Left renal pelvis (tissue), 4 donors: ENCODE measurements around the gene PHKA2. TPM values are rescaled to one million over a fixed set of nuclear protein-coding genes. Genes with fewer than 3 reads are reported as not detected.

Experiments used
- DNase-seq, 4 donors: peaks; one replicate each; pipeline ENCODE4 v3.0.0-alpha.2; 2013; ENCODE audit warnings: low read depth in 4 of 4, low spot score in 3 of 4
- polyA plus RNA-seq, 4 donors: library from polyadenylated mRNA; unstranded; fragments of 120-200 nt; gene quantifications; one replicate each; pipeline ENCODE4 v1.2.1, GENCODE V29; 2013; ENCODE audit not compliant: insufficient read length in 4 of 4

Gene PHKA2
- polyA plus RNA-seq, 4 donors, result 35.4 to 86.4 (median 46.9) TPM

DNA sequence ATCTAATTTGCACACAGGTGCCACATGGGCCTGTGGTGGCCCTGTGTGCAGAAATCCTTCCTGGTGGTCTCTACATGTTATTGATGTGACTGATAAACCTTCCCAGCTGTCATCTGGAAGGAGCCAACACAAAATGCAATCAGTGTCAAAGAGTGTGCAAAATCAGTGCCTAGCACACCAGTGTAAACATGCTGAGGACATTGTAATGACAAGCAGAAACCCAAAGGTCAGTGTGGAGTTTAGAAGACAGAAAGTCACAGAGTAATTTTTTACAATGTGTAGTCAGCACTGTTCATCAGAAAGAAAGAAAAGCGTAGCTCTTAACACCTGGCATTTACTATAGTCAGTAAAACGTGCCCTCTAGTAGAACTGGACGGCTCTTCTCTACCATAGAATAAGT, 50.3 kb downstream of the PHKA2 start:
- DNase-seq, result no peak

DNA sequence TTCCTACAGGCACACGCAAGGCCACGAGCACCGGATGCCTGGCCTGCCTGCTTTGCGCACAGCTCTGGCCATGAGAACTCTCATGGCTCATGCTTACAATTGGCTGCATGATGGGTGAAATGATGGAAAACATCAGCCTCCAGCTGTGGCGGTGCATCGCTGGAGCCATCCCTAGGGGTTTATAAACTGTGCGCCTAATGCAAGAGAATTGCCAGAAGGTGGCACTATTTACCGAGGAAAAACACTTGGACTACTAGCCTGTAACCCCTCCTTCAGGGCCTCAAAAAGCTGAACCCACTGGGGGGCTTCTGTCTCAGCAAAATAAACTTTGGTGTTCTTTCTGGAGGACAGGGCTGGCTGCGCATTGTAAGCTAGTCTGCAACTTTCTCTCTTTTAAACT, 51.9 kb downstream of the PHKA2 start:
- DNase-seq, result no peak

DNA sequence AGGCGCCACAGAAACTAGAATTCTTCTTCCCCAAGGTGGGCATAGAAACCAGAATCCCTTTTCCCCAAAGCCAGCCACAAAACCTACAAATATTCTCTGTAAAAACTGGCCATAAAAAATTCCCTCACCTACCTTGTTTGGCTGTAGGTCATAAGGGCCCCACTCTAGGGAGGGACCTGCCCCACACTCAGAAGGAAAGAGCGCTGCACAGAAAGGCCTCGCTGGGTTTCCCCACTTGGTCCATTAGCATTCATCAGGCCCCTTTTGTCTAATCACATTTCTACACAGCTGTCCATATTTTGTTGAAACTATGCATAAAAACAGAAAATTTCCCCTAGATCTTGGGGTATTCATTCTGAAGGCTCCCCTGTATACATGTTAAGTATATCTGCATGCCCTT, 54.1 kb downstream of the PHKA2 start:
- no peak for DNase-seq

- no peak for DNase-seq
These were observed 56.4 kb downstream of the PHKA2 start for GRCh38 chrX:18927558-18927957.

DNA sequence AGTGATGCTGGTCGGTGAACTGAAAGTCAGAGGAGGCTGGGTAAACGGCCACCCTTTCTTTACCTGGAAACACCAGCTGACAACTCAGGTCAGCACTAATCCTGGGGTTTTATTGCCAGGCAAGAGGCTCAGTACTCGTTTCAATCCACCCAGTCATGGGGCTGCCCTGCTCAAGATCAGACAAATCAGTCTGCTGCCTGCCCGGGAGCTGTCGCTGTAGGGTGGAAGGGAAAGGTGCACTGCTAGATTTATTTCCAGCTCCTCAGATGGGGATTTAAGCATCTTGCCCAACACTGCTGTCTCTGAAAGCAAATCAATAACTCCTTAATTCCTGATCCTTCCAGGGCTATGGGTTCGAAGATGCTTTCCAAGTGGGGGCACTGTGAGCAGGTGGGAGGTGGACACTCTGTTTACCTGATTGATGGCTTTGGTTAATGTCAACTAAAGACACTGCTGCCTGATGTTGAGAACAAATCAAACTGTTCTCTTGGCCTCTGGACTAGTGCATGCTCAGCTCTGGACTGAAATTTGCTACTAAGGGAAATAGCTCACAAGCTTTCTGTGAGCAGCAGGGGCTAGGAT, 59.3 kb downstream of the PHKA2 start:
- no peak for DNase-seq

GRCh38 chrX:18920566-18920965, 63.3 kb downstream of the PHKA2 start:
- no peak for DNase-seq

DNA sequence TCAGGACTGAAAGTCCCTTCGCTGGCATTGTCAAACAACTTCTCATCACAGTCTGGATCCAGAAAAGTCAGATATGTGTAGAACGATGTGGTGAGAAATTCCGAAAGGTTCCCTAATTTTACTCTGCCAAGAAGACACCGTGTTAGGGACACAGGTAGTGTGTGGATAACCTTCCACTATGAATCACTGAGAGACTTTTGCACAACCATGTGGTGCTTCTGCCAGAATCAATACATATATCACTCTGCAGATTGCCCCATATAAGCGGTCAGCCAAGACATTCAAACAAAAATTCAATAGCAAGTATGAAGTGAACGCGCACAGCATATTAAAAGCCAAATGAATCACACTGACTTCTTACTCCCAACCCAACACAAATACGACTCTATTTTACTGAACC, 63.8 kb downstream of the PHKA2 start:
- DNase-seq, result no peak

GRCh38 chrX:18917831-18918230, 66.1 kb downstream of the PHKA2 start:
- DNase-seq, result no peak

- DNase-seq, result no peak
These were observed 77.6 kb downstream of the PHKA2 start for GRCh38 chrX:18906286-18906685.

DNA sequence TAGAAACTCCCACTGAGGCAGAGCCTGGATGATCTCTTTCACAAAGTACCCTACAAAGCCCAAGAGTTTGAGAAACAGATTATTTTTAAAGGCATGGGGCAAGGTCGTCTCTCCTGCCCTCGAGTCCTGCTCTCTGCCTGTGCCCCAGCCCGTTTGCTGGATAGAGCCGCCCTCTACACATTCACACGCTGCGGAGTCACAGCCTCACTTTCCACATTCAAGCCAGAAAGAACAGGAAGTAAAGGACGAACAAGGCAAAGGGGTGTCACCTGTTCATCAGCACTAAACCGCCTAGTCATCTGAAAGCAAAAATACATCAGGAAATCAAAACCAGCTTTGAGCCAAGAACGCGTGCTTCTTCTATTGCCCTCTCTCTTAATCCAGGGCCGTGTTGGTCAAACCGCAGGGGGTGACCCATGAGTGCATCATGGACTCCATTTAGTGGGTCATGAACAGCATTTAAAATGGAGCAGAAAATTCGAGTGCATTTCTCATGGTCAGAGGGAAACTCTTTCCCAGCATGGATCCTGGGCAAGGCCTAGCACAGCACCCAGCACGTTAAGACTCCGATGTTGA, 83.4 kb downstream of the PHKA2 start:
- no peak for DNase-seq

DNA sequence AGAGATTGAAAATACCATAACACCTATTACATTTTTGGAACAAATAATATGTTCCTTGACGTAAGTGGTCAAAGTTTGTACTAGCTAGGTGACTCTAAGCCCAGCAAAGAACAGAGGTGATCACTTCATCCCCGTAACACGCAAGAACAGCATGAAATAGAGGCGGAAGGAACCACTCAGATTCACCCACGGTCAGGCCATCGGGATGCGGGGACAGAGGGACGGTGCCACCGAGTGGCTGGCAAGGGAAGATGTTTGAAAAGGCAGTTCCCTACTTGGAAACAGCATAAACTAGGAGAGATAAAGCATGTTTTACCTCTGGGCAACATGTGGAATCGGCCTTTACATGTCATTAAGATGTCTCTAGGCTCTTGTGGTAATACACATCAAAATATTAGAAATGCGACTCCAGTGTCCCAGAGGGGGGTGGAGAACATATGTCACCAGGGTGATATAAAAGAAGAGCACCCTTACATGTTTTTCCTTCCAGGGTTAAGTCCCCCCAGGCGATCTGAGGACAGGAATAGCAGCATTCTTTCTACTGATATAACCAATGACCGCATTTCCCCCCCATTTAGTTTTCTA, 84.0 kb downstream of the PHKA2 start:
- no peak for DNase-seq

GRCh38 chrX:18898492-18898891, 85.4 kb downstream of the PHKA2 start:
- no peak for DNase-seq

DNA sequence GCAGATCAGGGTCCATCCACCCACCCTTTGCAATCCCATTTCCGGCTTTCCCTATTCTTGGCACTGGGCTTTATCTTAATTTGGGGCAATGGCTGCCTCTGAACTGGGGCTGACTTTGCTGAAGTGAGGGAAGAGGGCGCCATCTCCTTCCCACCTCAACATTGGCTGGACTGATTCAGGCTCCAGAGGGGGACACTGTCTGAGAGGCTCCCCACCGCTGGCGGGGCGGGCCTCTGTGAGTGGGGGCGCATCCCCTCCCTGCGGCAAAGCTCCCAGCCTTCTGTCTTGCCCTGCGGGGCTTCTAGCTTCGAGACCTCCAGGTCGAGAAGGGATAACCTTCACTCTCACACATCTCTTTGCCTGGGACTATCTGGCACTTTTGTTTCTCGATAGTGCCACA, 85.8 kb downstream of the PHKA2 start:
- no peak for DNase-seq

DNA sequence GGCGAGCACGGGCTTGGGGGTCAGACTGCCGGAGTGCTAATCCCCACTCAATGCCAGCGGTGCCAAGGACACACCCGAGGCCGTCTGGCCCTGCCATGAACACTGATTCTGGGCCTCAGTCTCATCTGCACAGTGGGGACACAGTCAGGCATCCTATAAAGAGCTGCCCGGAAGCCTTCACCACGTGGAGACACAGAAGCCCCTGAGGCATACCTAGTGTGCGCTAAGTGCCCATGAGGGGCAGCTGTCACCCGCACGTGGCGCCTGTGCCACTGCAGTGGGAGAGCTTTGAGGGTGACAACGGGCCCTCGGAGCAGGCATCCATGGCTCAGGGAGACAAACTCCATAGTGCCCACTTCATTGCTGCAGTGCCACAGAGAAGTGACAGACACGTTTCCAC, 86.3 kb downstream of the PHKA2 start:
- no peak for DNase-seq

DNA sequence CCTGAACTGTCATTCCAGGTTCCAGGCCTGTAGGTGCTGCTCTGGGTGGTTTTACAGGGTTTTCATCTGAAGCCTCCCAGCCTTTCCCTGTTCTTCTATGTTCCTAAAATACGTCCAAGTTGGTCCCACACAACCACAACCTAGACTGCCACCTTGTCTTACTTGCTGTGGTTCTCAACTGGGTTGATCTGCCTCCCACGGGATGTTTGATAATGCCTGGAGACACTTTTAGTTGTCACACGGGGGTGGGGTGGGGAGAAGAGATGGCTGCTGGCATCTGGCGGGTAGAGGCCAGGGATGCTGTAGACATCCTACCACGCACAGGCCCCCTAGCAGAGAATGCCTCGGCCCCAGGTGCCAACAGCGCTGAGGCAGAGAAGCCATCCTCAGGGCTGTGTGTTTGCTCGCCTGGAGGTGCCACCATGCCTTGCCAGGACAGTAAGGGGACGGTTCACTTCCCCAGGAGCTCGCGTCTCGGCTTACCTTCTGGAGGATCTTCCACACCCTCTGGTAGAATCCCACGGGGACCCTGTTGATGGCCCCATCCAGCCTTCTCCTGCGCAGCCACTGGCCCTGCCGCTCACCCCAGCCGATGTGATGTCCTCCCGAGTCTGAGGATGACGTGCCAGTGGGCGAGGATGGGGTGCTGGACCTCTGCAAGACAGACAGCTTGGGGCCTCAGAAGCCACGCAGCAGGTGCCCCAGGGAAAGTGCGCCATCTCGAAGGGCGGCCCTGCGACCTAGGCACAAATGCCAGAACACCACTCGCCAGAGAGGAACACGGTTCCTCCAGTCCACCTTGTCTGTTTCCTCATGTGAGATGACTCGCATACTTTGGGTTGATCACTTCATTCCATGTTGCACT, 87.0 kb downstream of the PHKA2 start:
- DNase-seq, result no peak

DNA sequence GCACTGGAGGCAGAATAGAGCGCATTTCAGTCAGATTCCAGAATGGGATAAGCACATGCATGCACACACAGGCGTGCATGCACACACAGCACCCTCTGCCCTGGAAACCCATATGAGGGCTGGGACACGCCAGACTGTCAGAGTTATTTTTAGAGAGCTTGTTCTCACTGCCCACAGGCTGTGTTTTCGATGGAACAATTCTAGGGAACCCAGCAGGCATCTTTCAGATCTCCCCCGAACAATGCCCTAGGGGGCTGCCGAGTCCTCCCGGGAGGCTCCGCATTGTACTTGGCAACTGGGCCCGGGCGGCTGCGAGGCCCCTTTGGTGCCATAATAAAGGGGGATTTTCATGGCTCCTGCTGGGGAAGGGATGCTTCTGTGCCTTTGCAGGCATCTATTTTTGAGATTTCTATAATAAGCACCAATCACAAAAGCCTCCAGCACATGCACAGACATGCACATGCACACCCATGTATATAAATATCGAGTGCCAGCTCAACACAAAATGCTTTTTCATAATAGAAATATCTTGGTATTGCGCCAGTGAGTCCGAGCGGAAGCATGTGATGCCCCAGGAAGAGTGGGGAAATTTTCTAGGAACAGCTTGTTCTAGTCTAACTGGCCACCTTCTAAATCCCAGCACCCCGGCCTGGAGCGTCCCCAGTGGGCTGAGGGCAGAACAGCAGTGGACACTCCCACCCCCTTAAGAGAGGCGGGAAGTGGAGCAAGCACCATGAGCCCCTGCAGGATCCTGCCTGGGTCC, 88.5 kb downstream of the PHKA2 start:
- no peak for DNase-seq

DNA sequence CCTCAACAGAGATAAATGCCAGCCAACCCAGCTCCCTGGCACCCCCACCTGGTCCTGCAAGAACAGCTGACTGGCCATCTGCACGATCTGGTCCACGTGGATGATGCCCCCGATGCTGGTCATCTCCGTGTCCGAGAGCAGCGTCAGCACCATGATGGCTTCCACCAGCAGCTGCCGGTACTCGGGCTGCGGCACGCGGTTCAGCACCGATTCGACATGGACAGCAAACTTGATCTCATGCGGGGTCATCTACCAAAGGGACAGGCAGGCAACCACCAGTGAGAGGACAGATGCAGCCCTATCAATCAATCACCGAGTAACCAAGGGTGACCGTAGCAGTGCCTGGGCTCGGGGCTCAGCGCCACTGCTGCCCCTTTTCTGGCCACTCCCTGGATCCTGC, 89.8 kb downstream of the PHKA2 start:
- no peak for DNase-seq

DNA sequence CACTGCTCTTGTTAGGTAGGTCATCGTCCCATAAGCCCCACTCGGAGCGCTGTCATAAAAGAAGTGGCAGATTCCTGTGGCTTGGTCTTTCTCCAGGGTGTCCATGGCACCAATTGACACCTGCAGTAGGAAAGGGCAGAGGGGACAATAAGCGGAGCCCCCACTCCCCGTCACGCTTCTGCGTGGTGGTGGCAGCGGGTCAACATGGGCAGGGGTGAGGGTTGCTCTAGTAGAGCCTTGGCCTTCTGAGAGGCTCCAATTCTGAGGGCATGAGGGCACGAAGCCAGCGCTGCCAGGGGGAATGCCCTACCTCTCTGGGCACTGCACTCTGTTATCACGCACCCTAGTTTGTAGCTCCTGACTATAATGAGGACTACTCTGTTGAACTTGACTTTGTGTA, 90.4 kb downstream of the PHKA2 start:
- DNase-seq, result no peak

DNA sequence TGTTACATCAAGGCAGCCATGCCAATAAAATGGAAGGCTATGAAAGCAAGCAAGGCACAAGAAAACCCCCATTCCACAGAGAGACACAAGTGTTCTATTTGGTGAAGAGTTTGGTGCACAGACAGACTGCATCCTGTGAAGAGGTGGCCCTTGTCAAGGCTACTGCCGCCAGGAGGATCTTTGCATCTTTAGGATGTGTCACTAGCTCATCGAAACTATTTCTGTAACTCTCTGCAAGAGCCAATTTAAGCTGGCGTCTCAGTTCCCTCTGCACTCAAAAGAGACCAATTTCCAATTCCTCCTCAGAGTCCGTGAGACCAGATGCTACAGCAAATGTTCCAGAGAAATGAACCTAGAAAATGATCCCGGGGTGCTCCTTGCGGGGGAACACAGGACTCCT, 91.0 kb downstream of the PHKA2 start:
- DNase-seq, result no peak

- DNase-seq, result no peak
These were observed 92.4 kb downstream of the PHKA2 start for GRCh38 chrX:18891548-18891945.
